ENCODE results near the gene WSCD2. TPM values are rescaled to one million over a fixed set of nuclear protein-coding genes. Genes with fewer than 3 reads are reported as not detected.
A peak's percentile ranks its signal among the peaks of the same experiment; 100 is the strongest.

The WSCD2 gene
- total and polyA plus RNA-seq, 12 donors, result 0.01 to 2.8 (median 0.44) TPM; not detected in 3

DNA sequence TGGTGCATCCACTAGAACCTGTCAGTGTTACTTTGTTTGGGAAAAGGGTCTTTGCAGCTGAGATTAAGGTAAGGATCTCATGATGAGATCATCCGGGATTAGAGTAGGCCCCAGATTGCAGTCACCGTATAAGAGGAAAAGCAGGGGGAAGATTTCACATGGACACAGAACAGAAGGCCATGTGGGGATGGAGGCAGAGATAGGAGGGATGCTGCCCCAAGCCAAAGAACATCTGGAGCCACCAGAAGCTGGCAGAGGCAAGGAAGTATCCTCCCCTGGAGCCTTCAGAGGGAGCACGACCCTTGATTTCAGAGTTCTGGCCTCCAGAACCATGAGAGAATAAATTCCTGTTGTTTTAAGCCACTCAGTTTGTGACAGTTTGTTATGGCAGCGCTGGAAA is 170.4 kb downstream of the WSCD2 start:
- H3K27me3 ChIP-seq, result no peaks in the 10 kb centered on the region
- no peak overlapping the region for H3K4me3 ChIP-seq
- H3K9me3 ChIP-seq, result no peaks in the 10 kb centered on the region
- no peak for TF ChIP-seq CTCF (IDR thresholded peaks at IDR 0.05)
- no peaks in the 10 kb centered on the region for H3K36me3 ChIP-seq
- intact Hi-C loops (cut with DNase I), result no loop called here
- H3K27ac ChIP-seq, result peak overlapping the region in 3 of 10 donors; percentile 25 to 41 (median 34)
- WGBS, 2 donors, result 68 to 76% methylated on average over 4 of the region's 4 CpGs
- no peak for ATAC-seq
- no peak for DNase-seq
- H3K4me1 ChIP-seq, result peaks cover 18 to 87% (median 39%) of the 10 kb centered on the region in 9 donors

Other genes starting within 250 kb of the WSCD2 start
- 10 to 100 TPM in 2 of 10 donors, 1 to 10 TPM in 8; 4.7 to 24.0 (median 5.8) TPM for gene CMKLR1, start 210.0 kb downstream of the WSCD2 start, total RNA-seq
- gene CMKLR1, start 210.0 kb downstream of the WSCD2 start, polyA plus RNA-seq, result 1 to 10 TPM; 2.2 to 2.8 TPM

Measured in heart right ventricle (tissue), 16 donors.